HG03060 (cell line): ENCODE results near the gene TGFBR1.

ENCODE experiments used
- ATAC-seq: cut with Tn5 transposase; IDR thresholded peaks from one replicate; pipeline ENCODE4 v1.9.1; 2021; ENCODE audit warnings: low read depth, moderate number of reproducible peaks; ENCODE audit not compliant: unreplicated experiment

TGFBR1 gene

DNA sequence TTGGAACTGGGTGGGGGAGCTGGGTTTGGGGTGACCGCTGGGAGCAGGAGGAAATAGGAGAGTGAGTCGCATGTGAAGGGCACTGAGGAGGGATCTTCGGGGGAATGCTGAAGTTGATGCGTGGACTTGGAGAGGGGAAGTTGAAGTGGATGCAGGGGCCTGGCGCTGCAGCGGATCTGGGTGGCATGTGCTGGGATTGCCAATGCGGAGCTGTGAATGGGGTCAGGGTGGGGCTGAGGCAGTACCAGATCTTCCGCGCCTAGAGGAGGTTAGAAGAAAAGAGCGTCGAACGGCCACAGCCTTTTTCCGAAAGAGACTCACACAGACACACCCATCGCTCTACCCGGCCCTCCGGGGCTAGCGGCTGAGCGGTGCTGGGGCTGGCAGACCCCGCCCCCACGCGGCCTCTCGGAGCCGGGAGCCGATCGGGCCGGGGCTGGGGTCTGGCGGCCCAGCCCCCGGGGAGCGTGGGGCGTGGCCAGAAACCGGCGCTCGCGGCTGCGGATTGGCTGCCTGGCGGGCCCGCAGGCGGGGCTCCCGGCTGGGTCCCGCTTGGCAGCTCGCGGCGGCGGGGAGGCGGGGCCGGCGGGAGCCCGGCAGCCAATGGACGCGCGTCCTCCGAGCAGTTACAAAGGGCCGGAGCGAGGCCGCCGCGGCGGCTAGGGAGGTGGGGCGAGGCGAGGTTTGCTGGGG is at the start of gene TGFBR1:
TGFBR1 (plus strand) TSS at position 655 of the 693 bp plus-strand sequence. CDS start 93 bp downstream, outside the sequence.
- peak; percentile 53 for ATAC-seq

DNA sequence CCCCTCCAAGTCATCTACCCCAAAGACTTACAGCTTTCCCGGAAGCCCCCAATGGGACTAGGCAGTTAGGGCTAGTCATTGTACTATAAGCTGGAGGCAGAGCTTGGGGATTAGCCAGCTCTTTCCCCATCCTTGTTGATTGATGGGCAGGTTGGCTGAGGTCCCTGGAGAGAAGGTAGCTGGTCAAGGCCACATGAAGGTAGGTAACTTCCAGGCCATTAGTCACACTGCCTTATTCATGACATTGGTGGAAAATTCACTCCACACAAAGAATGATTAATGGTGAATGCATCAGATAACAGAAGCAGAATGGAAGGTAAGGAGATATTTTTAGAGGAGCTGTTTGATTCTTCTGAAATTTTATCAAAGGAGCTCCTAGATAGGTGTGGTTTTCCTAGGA is 49.5 kb upstream of the TGFBR1 start:
- ATAC-seq, result no peak

DNA sequence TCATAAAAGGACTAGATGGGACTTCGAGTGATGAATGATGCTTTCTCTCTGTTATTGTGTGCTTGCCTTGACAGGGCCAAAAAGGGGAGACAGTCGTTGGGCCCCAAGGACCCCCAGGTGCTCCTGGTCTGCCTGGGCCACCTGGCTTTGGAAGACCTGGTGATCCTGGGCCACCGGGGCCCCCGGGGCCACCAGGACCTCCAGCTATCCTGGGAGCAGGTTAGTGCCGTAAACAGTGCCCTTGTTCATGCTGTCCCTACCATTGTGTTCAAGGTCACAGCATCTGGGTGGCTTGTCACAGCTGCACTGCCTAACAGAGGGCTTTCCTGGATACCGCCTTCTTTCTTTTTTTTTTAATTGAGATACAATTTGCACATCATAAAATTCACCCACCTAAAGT is 48.7 kb upstream of the TGFBR1 start:
- no peak for ATAC-seq

DNA sequence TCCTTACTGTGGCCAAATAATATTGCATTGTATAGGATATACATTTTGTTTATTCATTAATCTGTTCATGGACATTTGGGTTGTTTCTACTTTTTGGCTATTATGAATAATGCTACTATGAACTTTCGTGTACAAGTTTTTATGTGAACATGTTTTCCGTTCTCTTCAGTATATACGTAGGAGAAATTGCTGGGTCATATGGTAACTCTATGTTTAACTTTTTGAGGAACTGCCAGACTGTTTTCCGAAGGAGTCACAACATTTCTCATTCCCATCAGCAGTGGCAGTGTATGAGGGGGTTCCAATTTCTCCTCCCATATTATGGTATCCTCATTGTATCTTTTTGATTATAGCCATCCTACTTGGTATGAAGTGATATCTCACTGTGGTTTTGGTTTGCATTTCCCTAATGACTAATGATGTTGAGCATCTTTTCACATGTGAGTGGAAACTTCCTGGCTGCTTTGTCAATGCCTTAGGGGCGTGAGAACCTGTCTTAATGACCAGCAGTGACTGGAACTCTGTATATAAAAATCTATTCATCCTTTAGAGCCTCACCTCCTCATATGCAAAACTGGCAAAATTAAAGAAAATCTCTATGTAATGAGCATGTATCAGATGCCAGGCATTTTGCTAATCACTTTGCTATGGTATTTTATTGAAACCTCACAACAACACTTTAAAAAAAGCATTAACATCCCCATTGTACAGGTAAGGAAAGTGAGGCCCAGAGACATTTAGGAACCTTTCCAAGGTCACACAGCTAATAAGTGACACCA is 47.8 kb upstream of the TGFBR1 start:
- ATAC-seq, result no peak

DNA sequence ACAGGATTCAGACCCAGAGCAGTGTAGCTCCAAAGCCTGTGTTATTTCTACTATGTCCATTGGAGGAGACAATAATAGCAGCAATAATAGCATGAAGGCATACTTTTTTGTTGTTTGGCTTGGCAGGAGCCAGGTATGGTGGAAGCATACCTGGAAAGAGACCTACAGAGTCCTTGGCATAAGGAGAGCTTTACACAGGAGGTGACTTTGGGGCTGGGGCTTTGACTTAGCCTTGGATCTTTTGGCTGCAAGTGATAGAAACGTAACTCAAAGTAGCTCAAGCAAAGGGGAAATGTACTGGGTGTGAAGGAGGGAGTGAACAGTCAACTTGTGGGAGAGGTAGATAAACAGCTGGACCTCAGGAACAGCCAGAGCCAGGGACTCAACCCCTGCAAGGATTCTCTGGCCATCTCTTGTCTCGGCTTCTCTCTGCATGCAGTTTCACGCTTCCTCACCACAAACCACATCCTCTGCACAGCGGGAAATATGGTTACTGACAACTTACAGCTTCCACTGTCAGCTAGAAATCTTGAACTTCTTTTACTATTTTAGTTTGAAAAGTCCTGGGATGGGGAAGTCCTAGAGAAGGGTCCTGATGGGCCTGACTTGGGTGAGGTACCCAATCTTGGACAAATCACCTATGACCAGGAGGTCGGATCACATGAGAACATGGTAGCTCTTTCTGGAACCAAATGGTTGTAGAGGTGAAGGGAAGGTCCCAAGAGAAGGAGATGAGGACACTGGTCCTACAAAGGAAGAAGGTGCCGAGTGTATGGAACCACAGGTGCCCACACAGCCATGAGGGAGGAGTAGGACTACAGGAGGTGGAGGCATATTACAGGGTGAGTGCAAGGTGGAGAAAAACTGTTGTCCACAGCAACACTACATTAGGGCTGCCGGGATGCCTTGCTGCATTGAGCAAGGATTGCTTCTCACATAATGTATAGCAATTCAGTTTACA is 47.0 kb upstream of the TGFBR1 start:
- peak; percentile 41 for ATAC-seq

DNA sequence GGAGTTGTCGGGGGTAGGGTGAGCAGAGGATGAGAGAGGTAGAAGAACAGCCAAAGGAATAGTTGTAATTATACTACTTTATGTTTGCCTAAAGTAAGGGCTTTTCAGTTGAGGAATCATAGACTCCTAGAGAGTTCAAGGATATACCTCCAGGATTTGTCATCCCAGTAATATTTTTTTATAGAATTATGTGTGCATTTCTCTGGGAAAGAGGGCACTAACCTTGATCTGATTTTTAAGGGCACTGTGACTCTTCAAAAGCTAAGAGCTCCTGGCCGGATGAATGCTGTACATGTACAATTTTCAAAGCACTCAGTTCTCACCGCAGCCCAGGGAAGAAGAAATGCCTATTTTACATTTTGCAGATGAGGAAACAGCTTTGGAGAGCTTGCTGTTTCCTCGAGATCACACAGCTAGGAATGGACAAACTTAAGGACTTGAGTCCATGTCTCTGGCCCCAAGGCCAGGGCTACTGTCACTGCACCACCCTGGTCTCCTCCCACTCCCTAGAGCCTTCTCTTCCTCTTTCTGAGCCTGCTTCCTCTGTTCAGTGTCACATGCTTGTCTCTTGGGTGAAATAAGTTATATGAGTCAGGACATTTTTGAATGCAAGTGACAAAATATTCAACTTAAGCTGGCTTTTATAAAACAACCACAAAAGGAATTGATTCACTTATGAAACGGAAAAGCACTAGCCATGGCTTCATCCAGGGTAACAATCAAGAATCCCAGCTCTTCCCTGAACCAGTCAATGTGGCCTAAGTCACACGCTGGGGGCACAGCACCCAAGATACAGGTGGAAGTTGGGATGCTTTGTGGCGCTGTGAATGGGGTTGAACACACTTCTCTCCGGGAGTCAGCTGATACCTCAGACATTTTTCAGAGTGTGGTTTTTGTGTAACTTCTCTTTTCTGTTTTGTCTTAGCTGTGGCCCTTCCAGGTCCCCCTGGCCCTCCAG is 45.7 kb upstream of the TGFBR1 start:
- peak; percentile 46 for ATAC-seq

DNA sequence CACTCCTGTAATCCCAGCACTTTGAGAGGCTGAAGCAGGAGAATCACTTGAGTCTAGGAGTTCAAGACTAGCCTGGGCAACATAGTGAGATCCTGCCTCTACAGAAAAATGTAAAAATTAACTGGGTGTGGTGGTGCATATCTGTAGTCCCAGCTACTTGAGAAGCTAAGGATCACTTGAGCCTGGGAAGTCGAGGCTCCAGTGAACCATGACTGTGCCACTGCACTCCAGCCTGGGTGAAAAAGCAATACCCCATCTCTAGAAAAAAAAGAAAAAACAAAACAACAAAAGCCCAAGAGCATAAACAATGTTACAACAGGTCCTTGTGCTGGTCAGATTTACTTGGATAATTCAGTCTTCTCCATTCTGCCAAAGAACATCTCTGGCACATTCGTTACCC is 44.3 kb upstream of the TGFBR1 start:
- no peak for ATAC-seq

DNA sequence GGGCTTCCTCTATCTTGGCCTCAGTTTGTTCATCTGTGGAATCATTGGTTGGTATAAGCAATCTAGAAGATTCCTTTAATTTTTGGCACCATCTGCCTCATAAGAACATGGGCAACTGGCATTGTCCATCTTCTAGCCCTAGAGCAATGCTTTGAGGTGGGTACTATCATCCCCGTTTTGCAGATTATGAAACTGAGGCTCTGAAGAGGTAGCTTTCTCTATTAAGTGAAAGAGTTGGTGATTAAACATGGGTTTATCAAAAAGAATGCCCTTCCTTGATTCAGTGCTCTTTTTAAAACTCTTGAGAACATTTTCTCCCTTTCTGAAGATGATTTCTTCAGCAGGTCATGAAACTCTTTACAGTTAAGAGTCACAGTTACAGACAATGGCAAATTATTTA is 42.4 kb upstream of the TGFBR1 start:
- ATAC-seq, result no peak

DNA sequence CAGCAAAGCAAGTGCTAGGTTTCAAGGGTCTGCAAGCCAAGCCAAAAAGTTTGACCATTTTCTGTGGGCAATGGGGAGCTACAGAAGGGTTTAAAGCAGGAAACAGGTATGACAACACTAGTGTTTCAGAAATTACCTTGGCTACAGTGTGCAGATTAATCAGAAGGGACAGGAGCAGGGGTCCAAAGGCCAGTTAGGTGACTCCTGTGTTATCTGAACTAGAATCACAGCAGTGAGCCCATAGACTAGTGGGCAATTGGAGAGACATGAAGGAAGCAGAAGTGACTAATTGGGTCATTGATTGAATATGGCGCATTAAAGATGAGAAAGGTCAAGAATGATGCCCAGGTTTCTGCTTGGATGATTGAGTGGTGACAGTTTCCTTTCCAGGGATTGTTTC is 41.4 kb upstream of the TGFBR1 start:
- no peak for ATAC-seq

DNA sequence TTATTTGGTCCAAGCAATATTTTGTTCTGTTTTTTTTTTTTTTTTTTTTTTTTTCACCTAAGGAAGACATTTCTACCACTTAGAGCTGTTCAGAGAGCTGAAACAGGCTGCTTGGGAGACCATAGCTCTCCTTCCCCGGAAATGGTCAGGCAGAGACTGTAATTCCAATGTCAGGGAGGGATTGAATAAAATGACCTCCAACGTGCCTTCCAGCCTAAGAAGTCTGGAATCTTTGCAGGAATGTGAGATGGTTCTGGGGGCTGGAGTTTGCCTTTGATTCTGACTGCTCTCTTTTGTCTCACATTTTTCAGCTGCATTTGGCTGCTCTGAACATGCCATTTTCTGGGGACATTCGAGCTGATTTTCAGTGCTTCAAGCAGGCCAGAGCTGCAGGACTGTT is 38.3 kb upstream of the TGFBR1 start:
- no peak for ATAC-seq

DNA sequence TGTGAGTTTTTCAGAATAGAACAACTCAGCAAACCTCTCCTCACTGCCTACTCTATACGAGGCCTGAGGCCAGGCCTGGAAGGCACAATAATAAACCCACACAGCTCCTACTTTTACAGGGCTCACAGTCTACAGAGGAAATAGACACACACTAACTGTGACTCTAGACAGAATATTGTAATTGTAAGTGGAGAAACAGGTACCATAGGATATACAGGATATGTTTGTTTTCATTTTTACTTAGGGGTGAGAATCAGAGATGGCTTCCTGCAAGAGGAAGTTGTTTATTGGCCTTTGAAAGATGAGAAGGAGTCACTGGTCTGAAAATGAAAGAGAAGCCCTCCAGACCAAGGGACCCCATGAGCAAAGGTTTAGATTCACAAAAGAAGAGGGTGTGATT is 35.8 kb upstream of the TGFBR1 start:
- no peak for ATAC-seq

DNA sequence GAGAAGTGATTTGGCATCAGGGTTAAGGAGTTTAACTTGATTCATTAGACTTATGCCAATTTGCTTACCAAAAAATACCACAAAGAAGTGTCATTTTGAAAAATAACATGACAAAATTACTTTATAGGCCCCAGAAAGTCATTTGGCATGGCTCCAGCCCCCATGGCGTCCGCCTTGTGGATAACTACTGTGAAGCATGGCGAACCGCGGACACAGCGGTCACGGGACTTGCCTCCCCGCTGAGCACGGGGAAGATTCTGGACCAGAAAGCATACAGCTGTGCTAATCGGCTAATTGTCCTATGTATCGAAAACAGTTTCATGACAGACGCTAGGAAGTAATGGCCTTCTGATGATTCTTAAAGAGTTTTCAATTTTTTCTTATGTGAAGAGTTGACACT is 35.4 kb upstream of the TGFBR1 start:
- no peak for ATAC-seq

DNA sequence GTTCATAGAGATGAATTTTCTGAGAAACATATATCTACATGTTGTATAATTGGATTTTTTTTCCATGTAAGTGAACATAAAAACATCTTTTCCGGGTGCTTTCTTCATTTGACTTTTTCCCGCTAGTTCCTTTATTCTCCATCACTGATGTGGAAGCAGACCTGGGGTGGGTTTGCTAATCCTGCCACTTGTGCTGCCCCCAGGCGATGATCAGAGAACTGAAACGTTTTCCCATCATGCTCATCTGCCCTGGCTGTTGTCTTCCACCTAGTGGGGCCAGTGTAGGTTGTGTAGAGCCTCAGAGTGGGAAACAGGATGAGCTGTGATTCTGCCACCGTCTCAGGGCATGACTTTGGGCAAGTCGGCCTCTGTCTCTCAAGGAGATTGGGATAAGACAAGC is 34.2 kb upstream of the TGFBR1 start:
- no peak for ATAC-seq

DNA sequence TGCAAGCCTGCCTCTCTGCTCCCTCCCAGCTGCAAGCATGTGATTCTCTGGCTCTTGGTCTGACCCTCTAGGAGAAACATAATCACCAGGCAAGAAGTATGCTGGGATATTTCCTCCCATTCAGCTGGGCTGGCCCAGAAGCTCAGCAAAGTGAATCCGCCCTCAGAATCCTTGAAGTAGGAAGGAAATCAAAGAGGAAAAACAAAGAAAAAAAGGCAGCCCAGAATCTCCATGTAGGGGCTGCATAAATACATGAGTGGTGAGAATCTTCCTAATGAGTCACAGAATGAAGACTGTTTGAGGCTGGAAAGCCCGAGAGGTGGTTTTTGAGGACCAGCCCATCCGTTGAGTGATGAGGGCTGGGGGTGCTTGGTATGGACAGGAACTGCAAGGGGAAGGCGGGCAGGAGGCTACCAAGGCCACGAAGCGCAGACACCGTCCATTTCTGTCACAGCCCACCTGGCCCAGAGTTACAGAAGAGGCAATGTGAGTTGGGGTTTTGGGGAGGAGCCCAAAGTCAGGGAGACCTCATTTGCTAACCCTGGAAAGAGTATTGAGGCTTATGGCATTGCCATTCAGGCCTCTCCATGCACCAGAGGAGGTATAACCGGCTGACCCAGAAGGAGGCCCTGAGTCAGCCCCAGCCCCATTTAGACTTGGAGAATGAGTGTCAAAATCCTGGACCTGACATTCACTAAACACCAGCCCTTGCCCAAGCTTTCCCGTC is 33.4 kb upstream of the TGFBR1 start:
- no peak for ATAC-seq

DNA sequence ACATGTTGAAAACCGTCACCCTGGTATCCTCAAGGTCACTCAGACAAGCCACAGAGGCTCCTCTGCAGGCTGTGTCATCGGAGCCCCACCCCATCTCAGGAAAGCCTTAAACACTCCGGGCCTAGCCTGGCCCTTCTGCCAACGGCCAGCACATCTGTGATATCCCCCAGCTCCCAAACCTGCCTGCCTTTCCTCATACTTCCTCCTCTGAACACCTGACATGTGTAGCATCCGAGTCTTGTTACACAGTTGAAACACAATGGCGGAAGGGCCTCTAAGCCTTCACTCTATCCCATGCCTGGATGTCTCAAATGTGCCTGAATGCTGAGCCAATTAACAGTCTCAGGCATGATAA is 32.9 kb upstream of the TGFBR1 start:
- no peak for ATAC-seq

DNA sequence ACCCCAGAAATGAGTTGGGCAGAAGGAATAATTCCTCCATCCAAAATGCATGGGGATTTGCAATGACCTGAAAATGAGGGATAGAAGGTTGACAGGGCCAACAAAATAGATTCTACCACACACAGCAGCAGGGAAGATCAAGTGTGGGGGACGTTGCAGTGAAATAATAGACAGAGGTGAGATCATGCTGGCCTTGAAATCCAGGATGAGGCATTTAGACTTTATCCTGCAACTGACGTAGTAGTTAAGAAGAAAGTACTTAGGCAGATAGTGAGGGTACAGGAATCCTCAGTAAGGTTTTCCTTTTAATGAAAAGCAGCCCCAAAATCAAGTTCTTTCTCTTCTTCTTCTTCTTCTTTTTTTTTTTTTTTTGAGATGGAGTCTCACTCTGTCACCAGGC is 31.6 kb upstream of the TGFBR1 start:
- ATAC-seq, result no peak

DNA sequence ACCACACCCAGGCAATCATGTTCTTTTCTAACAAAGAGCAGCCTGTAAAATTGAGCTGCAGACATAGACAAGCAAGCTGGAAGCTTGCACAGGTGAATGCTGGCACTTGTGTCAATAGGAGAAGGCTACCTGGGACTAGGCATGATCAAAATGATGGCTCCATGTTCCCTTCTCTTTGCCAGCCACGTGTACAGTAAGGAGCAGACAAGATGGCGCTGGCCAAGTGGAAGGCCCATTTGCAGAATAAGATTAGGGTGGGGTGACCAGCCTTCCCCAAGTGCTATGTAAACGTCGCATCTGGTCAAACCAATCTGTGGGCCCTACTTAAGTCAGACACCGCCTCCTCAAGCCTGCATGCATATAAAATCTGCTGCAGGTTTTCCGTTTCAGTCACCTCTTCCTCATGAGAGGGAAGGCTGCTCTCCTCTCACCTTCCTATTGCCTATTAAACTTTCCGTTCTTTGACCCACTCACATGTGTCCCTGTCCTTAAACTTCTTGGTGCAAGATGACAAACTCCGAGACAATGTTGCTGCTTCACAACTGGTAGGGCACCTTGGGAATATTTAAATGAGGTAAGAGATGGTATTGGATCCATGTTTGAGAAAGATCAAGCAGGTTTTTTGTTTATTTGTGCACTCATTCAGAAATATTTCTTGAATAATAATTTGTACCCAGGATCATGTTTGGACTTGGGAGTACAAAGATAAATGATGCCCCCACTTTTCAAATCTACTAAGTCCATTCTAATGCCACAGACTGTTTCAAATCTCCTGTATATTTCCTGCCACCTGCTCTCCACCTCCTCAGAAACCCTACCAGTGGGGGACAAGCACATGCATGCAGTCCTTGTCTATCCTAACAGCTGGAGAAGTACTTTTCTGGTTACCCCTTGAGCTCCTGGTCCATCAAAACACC is 30.7 kb upstream of the TGFBR1 start:
- ATAC-seq, result no peak

DNA sequence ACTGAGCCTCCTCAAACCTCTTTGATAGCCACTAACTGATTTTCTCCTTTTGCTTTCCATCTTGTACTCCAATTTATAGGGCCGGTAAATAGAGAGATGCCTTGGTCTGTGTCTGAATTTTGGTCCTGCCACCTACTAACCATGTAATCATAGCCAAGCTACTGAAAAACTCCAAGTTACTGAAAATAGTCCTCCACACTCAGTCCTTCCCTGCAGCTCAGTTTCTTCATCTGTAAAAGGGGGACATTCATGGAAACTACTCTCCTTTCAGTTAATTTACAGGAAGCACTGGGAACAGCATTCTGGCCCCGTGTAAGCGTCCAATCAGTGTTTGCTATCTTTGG is 30.0 kb upstream of the TGFBR1 start:
- ATAC-seq, result no peak
